Keratinocyte (primary cell): ENCODE measurements around the gene TWIST2. TPM values are rescaled to one million over a fixed set of nuclear protein-coding genes. Genes with fewer than 3 reads are reported as not detected.

Experiments
- DNase-seq: peaks from one replicate; pipeline ENCODE4 v3.0.0-alpha.2; 2011; ENCODE audit warnings: low read depth, missing footprints, low spot score
- FAIRE-seq: peaks from 2 replicates; lab custom pipeline; 2011; peaks lifted over from hg19 to GRCh38; lab: Jason Lieb, UNC
- H2AFZ ChIP-seq: 2 replicates; pipeline ENCODE4 v1.6.0; 2012; ENCODE audit warnings: low read length, control low read depth, inconsistent platforms; ENCODE audit not compliant: control insufficient read depth
- H3K27ac ChIP-seq: 2 replicates; pipeline ENCODE4 v1.5.1; 2011; ENCODE audit warnings: low read length; ENCODE audit not compliant: control insufficient read depth, insufficient read depth
- H3K27me3 ChIP-seq: 3 replicates; pipeline ENCODE4 v1.6.0; 2011; ENCODE audit warnings: low read length; ENCODE audit not compliant: control insufficient read depth, insufficient read depth; ENCODE audit errors: extremely low read depth
- H3K36me3 ChIP-seq, 2 experiments: 2 replicates in 1 of 2; 3 replicates in 1 of 2; pipeline ENCODE4 v1.5.1; 2011; ENCODE audit warnings: low read length in 2 of 2, mild to moderate bottlenecking in 1 of 2; ENCODE audit not compliant: control insufficient read depth in 2 of 2, insufficient read depth in 2 of 2; ENCODE audit errors: extremely low read depth in 1 of 2
- H3K4me1 ChIP-seq: 3 replicates; pipeline ENCODE4 v1.5.1; 2011; ENCODE audit warnings: low read length; ENCODE audit not compliant: control insufficient read depth, insufficient read depth; ENCODE audit errors: extremely low read depth
- H3K4me2 ChIP-seq: 3 replicates; pipeline ENCODE4 v1.6.0; 2011; ENCODE audit warnings: low read depth, low read length; ENCODE audit not compliant: control insufficient read depth, insufficient read depth; ENCODE audit errors: extremely low read depth
- H3K4me3 ChIP-seq, 3 experiments: fragments of 200-600 bp in 1 of 3; sonication (generic) in 1 of 3; 2 replicates in 2 of 3; 3 replicates in 1 of 3; pipeline ENCODE4 v1.5.1; 2011 to 2016; ENCODE audit warnings: low read length in 3 of 3, mild to moderate bottlenecking in 3 of 3, control low read depth in 2 of 3, inconsistent platforms in 1 of 3, low read depth in 1 of 3, mixed read lengths in 1 of 3, mixed run types in 1 of 3, moderate library complexity in 1 of 3; ENCODE audit not compliant: control insufficient read depth in 2 of 3, insufficient read depth in 2 of 3; ENCODE audit errors: extremely low read depth in 1 of 3
- H3K79me2 ChIP-seq: 2 replicates; pipeline ENCODE4 v1.6.0; 2012; ENCODE audit warnings: low read length; ENCODE audit not compliant: control insufficient read depth, insufficient read depth
- H3K9ac ChIP-seq: 3 replicates; pipeline ENCODE4 v1.6.0; 2011; ENCODE audit warnings: low read length; ENCODE audit not compliant: control insufficient read depth, insufficient read depth; ENCODE audit errors: extremely low read depth
- H3K9me1 ChIP-seq: 3 replicates; pipeline ENCODE4 v1.6.0; 2011; ENCODE audit warnings: low read length; ENCODE audit not compliant: control insufficient read depth, insufficient read depth; ENCODE audit errors: extremely low read depth
- H3K9me3 ChIP-seq: 2 replicates; pipeline ENCODE4 v1.5.1; 2012; ENCODE audit warnings: low read depth, low read length; ENCODE audit not compliant: control insufficient read depth
- H4K20me1 ChIP-seq: 3 replicates; pipeline ENCODE4 v1.6.0; 2011; ENCODE audit warnings: low read length; ENCODE audit not compliant: control insufficient read depth, insufficient read depth; ENCODE audit errors: extremely low read depth
- CTCF ChIP-seq, 3 experiments: IDR thresholded peaks in 1 of 3; conservative IDR thresholded peaks in 1 of 3; optimal IDR thresholded peaks in 1 of 3; 2 replicates in 2 of 3; 3 replicates in 1 of 3; pipeline versions ENCODE3 to v1.5.1; 2011; ENCODE audit warnings: low read length in 3 of 3, mild to moderate bottlenecking in 3 of 3, moderate library complexity in 2 of 3, control low read depth in 1 of 3, inconsistent platforms in 1 of 3; ENCODE audit not compliant: insufficient read depth in 2 of 3; ENCODE audit errors: extremely low read depth in 1 of 3
- EZH2 ChIP-seq: IDR thresholded peaks from one replicate; pipeline ENCODE4 v1.6.1; 2012; ENCODE audit warnings: inconsistent platforms, mild to moderate bottlenecking, low read length, moderate library complexity
- dilution Hi-C: fragments of 300-500 bp; cut with MboI; formaldehyde crosslinking; loops from one replicate; pipeline ENCODE4 v1.7.0; 2020; ENCODE audit warnings: low sequenced_read_pairs; ENCODE audit not compliant: extremely low pct_ligation_motif_present
- polyA plus RNA-seq, 5 experiments: library from polyadenylated mRNA; depleted of rRNA in 3 of 5; stranded (reverse) in 3 of 5; stranded (forward) in 1 of 5; unstranded in 1 of 5; fragments of >200 nt; gene quantifications; 1 replicate in 1 of 5; 2 replicates in 3 of 5; 3 replicates in 1 of 5; pipeline versions ENCODE4 v1.2.1 to v1.2.3, GENCODE V29; 2011 to 2012; ENCODE audit warnings: missing spikeins in 2 of 5, low read depth in 1 of 5, low replicate concordance in 1 of 5

TWIST2 gene
- polyA plus RNA-seq, 1 donor (not counting 4 experiments of a cell fraction or from before 2014, with no cell fraction given): 5.5 TPM

GRCh38 chr2:238956676-238957075 lies 108.8 kb downstream of the TWIST2 start:
- H3K4me2 ChIP-seq: no peak overlapping the region
- H3K9me3 ChIP-seq: no peaks in the 10 kb centered on the region
- H3K4me3 ChIP-seq: no peak overlapping the region
- DNase-seq (no peak), FAIRE-seq (no peak)
- no peak overlapping the region for H2AFZ ChIP-seq
- no peaks in the 10 kb centered on the region for H3K36me3 ChIP-seq
- no peaks in the 10 kb centered on the region for H3K9me1 ChIP-seq
- H3K9ac ChIP-seq: no peak overlapping the region
- no peak overlapping the region for H3K27ac ChIP-seq
- H3K27me3 ChIP-seq: no peaks in the 10 kb centered on the region
- no peak for TF ChIP-seq CTCF (optimal IDR thresholded peaks at IDR 0.05 in 1 of 3, IDR thresholded peaks at IDR 0.05 in 1 of 3, conservative IDR thresholded peaks at IDR 0.05 in 1 of 3; ENCODE audit: extremely low read depth in 1 of 3, insufficient read depth in 2 of 3, low read length in 3 of 3)
- TF ChIP-seq EZH2: no peak
- H3K79me2 ChIP-seq: no peaks in the 10 kb centered on the region
- dilution Hi-C loops: no loop called here
- no peaks in the 10 kb centered on the region for H4K20me1 ChIP-seq
- H3K4me1 ChIP-seq: peaks cover 15% of the 10 kb centered on the region
